Dermis microvascular lymphatic vessel endothelial cell (primary cell): ENCODE measurements around the gene IFI16. TPM values are rescaled to one million over a fixed set of nuclear protein-coding genes. Genes with fewer than 3 reads are reported as not detected.

ENCODE experiments used
- DNase-seq, 2 donors: peaks; one replicate each; pipeline versions ENCODE4 v3.0.0 to v3.0.0-alpha.2; 2010; ENCODE audit warnings: low read depth in 2 of 2
- total RNA-seq: library from RNA; depleted of rRNA; stranded (reverse); fragments of >200 nt; gene quantifications from 2 replicates; pipeline ENCODE4 v1.2.1, GENCODE V29; 2014

Gene IFI16
- total RNA-seq, 1 donor from 2014 or later: 42.9 TPM

DNA sequence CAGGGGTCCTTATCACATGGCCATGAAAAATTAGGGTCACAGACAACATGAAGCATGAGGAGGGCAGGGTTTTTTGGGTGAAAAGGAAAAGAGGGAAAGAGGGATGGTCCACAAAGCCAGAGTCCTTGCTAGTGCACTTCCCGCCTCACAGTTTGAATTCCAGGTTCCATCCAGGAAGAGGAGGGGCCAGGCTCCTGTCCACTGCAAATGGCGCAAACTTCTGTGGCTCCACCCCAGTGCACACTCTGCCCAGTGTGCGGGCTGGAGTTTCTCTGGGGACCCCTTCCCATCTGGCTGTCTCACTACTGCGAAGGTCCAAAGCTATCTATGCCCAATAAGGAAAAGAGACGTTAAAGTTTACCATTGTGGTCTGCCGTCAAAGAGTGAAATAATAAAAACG, 49.0 kb downstream of the IFI16 start:
- DNase-seq: no peak

DNA sequence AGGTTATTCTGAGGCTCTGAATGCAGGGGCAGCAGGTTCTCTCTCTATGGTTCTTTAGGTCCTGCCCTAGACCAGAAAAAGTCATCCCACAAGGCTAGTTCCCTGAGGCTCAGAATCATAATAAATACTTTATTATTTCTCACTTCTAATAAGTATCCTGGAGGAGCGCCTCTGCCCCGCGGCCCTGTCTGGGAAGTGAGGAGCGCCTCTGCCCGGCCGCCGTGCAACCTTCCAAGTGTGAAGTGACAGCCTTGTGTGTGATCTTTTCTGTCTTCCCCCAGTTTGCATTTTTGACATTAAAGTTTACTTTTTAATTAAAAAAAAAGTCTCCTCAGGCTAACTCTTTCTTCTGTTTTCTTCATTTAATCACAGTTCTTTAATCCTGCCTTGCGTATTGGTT, 55.4 kb downstream of the IFI16 start:
- DNase-seq: no peak

DNA sequence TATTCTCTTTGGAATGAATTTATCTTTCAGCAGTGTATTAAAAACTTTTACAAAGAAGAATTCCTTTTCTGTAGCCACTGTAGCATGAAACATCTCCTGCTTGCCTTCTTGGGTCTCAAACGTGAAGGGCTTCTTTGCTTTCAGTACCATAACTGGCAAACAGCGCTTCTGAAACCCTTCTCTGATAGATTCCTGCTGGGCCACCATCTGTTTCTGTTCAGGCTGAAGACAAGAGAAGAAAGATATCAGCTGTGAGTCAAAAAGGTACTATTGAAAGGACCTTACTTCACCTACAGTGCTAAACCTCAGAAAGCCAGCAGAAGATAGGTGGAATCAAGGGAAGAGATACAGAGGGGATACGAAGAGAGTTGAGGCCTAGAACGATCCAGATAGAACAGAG, 56.4 kb downstream of the IFI16 start:
- no peak for DNase-seq

- peak in 1 of 2 donors; percentile 14 for DNase-seq
Measured at GRCh38 chr1:159067699-159068621, 58.3 kb downstream of the IFI16 start.

- DNase-seq: no peak
Measured at GRCh38 chr1:159068886-159069285, 59.2 kb downstream of the IFI16 start.

GRCh38 chr1:159071970-159072582, 62.4 kb downstream of the IFI16 start:
- DNase-seq: peak; percentile 75 to 78

DNA sequence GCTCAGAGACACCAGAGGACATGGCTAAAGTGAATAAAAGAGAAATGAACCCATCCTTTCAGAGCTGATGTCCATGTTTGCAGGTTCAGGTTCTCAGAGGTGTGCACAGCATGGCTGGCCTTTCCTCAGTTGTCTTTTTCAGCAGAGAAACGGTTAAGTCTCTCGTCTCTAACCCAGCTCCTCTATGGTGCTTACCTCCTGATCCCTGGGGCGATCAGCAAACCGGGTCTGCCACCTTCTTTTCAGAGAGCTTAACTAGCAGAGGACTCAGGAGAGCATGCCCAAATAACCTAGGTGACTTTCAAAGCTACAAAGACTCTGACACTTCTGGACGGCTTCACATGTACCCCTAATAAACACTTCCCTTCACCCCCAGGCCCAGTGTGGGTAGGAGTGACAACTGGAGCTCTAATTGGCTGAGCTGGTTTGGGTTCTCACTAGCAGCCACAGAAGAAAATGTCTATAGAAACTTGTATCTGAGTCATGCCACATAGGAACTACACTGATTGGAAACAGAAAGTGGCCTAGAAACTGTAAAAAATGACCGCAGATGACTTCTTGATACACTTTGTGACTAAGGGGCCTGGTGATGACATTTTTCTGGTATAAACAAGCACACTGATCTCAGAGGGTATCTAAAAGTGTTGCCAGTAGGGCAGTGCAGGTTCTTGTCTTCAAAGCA, 66.9 kb downstream of the IFI16 start, which contains the start of gene AIM2:
Gene AIM2, minus strand, starts transcription at position 329 of the 682 bp plus-strand sequence. CDS start 3,267 bp downstream, outside the sequence.
- DNase-seq: no peak

GRCh38 chr1:159077120-159077961, 67.6 kb downstream of the IFI16 start:
- DNase-seq: no peak

DNA sequence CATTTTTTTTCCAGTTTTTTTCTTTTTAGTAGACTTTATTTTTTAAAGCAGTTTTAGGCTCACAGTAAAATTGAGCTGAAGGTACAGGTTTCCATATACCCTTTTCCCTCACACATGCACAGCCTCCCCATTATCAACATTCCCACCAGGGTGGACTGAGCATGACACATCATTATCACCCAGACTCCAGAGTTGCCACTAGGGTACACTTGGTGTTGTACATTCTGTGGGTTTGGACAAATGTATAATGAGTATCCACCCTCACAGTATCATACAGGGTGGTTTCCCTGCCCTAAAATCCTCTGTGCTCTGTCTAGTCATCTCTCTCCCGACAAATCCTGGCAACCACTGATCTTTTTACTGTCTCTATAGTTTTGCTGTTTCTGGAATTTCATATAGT, 69.8 kb downstream of the IFI16 start:
- no peak for DNase-seq

DNA sequence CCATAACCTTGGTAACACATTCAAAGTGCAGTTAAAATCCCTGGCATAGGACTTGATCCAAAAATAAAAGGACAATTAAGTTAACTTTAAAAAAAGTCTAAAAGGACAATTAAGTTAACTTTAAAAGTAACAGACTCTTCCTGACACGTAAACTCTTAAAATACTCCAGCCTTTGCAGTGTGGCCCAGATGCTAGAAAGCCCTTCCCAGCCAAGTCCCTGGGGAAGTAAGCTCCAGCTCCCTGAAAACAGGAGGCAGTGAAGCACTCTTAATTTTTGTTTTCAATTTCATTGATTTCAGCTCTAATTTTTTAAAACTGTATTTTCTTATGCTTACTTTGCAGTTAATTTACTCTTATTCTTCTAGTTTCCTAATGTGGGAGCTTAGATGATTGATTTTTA, 71.9 kb downstream of the IFI16 start:
- DNase-seq: no peak

DNA sequence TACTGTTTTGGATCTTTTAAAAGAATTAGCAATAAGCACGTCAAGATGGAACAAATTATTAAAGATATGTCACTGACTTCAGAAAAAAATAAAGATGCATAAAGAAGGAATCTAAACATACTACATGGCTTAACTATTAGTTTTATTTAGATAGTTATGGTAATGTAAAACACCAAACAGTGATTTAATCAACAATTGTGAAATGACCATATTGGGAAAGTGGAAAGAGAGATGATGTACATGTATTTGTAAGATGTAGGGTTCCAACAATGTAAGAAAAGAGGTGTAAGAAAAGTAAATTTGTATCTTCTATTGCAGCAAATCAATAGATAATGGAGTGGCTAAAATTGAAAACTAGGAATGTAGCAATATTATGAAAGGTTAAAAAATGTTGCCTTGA, 73.3 kb downstream of the IFI16 start:
- no peak for DNase-seq

GRCh38 chr1:159084152-159084551, 74.4 kb downstream of the IFI16 start:
- no peak for DNase-seq

GRCh38 chr1:159084867-159085266, 75.2 kb downstream of the IFI16 start:
- DNase-seq: no peak

DNA sequence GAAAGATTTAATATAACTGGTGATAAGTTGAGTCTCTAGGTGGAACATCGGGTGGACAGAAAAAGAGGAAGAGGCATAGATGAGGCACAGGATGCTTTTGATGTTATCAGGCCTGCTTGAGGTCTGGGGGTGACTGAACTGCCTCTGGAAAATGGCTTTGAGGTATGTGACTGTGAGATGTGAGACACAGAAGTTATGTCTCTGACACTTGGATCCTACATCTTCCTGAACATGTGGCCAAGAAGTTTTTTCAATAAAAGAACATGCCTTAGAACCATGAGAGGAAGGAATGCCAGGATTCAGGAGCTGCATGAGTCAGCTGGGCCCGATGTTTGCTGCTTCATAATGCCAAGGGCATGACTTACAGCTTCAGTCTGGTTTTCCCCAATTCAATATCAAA, 78.3 kb downstream of the IFI16 start:
- DNase-seq: peak in 1 of 2 donors; percentile 47

DNA sequence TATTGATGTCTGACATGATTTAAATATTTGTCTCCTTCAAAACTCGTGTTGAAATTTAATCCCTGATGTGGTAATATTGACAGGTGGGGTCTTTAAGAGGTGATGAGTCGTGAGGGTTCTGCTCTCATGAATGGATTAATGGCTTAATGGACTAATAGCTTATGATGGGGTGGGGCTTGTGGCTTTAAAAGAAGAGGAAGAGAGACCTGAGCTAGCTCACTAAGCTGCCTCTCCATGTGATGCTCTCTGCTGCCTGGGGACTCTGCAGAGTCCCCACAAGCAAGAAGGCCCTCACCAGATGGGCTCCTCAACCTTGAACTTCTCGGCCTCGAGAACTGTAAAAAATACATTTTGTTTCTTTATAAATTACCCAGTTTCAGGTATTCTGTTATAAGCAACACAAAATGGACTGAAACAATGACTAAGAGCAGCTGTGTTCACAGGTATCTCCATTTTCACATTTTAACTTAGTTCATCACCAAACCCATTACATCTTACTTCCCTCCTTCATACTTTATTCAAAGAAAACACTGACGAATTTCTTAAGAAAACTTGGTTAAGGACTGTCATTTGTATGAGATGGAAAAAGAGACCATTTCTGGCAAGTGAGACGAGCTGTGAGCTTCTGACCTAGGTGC, 79.0 kb downstream of the IFI16 start:
- DNase-seq: no peak

- DNase-seq: peak in 1 of 2 donors; percentile 13
Measured at GRCh38 chr1:159089184-159089791, 79.6 kb downstream of the IFI16 start.

- DNase-seq: peak in 1 of 2 donors; percentile 21
Measured at GRCh38 chr1:159090286-159091179, 80.8 kb downstream of the IFI16 start.

DNA sequence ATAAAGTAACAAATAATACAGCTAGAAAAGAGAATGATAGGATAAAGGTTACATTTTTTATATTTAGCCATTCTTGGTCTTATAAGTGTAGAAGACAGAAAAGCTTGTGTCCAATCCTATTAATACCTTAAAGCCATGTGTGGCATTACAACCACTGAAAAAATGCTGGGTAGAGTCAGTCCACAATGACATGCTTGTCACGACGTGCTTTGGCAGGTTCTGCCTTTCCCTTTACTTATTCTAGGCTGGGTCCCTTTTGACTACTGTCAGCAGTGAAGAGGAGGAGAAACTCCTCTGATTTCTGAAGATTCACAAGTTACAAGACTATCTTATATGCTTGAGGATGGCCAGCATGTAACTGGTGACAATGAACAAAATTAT, 81.5 kb downstream of the IFI16 start:
- DNase-seq: no peak

GRCh38 chr1:159091607-159092031, 81.9 kb downstream of the IFI16 start:
- DNase-seq: no peak
